ENCODE measurements around the gene RASSF4.
A peak's percentile ranks its signal among the peaks of the same experiment; 100 is the strongest.

Gene RASSF4

GRCh38 chr10:44927352-44927751, 32.2 kb upstream of the RASSF4 start:
- DNase-seq (ENCODE audit: low read depth in 2 of 3, low spot score in 2 of 3) = no peak

- DNase-seq (ENCODE audit: low read depth in 2 of 3, low spot score in 2 of 3) = no peak
Observed at GRCh38 chr10:44928462-44928861, 31.1 kb upstream of the RASSF4 start.

DNA sequence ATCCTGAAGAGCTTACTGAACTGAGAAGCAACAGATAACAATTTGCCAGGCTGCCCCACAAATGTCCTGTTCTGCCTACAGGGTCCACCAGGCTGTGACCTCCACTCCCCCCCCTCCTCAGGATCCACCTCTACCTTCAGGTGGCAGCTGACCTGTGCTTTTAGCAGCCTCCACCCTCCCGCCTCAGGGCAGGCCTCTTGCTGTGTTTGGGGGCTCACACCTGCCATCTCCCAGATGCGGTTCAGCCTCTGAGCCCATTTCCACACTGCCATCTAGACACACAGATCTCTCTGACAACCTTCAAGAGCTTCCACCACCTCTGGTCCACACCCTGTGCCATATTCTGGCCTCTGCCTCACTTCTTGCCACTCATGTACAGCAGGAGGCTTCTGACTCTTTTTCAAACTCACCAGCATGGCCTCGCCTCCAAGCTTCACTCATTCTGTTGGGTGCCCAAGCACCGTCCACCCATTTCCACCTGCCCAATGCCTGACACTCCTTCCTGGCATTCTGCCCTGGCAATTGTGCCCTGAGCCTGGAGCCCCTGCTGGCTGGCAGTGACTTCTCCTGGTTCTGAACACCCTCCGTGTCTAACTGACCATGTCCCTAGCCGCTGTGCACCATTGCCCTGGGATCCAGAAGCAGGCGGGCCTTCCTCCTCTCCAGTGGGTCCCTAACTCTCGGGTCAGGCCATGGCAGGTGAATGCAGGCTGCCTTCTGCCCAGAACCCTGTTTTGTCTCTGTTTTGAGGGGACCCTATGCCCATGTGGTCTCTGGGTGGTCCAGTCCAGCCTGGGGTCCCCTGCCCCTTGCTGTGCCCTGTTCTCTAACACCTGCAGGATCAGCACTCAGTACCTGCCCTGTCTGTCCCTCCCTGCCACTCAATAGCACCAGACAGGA, 30.0 kb upstream of the RASSF4 start:
- DNase-seq (ENCODE audit: low read depth in 2 of 3, low spot score in 2 of 3) = no peak

GRCh38 chr10:44930904-44931620, 28.5 kb upstream of the RASSF4 start:
- DNase-seq (ENCODE audit: low read depth in 2 of 3, low spot score in 2 of 3) = no peak

GRCh38 chr10:44931621-44932516, 27.7 kb upstream of the RASSF4 start:
- no peak for DNase-seq (ENCODE audit: low read depth in 2 of 3, low spot score in 2 of 3)

DNA sequence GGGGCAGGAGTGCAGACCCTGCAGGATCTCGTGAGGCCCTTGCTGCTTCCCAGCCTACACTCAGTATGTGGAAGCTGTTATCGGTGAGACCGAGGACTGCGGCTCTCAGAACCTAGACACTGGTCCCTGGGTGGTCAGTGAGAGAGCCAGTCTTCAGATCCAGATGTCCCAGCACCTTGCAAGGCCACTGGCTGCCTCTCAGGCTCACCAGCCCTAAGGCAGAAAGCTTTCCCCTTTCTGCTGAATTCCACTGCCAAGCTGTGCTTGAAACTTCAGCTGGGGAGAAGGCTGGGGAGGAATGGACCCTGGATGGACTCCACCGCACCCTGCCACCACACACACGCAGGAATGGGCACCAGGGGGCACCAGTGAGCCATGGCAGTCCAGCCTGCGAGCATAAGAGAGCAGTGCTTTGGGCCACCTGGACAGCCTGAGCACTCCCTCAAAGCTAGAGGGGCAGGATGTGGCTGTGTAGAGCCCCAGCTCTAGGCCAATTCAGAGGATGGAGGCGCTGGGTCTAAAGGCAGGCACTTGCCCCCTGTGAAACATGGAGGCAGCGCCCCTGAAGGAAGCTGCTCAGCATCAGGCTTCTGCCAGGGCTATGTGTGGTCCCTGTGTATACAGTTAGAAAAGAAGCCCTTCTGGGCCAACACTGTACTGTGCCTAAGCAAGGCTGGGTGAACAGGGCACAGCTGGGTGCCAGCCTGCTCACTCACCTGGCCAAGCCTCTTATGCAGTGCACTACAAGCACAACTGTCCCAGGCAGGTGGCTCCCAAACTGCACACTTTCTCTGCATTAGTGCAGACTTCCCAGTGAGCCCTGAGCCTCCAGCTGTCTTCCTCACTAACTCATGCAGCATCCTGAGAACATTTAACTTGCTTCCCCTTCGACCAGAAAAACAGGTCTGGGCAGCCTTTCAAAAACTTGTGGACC, 26.8 kb upstream of the RASSF4 start:
- peak; percentile 50 to 91 (median 76) for DNase-seq (ENCODE audit: low read depth in 2 of 3, low spot score in 2 of 3)

- DNase-seq (ENCODE audit: low read depth in 2 of 3, low spot score in 2 of 3) = no peak
Observed at GRCh38 chr10:44933451-44934321, 25.9 kb upstream of the RASSF4 start.

DNA sequence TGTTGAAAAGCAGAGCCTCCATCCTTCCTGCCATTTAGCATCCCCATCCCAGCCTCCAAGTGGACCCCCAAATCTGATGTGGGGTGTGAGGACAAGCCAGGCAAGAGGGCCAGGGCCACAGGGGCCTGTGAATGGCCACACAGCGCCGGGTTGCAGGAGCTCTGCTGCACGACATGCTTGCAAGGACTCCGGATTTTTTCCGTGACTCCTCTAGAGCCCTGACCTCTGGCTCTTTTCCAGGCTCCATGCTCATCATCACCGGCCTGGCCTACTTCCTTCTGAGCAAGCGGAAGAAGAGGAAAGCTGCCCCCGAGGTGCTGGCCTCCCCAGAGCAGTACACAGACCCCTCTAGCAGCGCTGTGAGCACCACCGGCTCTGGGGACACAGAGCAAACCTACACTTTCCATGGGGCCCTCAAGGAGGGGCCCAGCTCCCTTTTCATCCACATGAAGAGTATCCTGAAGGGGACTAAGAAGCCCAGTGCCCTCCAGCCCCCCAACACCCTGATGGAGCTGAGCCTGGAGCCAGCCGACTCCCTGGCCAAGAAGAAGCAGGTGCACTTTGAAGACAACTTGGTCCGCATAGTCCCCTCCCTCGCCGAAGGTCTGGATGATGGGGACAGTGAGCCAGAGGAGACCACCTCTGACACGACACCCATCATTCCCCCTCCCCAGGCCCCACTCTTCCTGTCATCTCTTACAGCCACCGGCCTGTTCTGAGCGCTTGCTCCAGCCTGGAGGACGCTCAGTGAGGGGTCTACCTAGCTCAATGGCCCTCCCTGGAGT, 25.0 kb upstream of the RASSF4 start:
- no peak for DNase-seq (ENCODE audit: low read depth in 2 of 3, low spot score in 2 of 3)

GRCh38 chr10:44935201-44935965, 24.2 kb upstream of the RASSF4 start:
- no peak for DNase-seq (ENCODE audit: low read depth in 2 of 3, low spot score in 2 of 3)

GRCh38 chr10:44935966-44936295, 23.7 kb upstream of the RASSF4 start:
- DNase-seq (ENCODE audit: low read depth in 2 of 3, low spot score in 2 of 3) = no peak

DNA sequence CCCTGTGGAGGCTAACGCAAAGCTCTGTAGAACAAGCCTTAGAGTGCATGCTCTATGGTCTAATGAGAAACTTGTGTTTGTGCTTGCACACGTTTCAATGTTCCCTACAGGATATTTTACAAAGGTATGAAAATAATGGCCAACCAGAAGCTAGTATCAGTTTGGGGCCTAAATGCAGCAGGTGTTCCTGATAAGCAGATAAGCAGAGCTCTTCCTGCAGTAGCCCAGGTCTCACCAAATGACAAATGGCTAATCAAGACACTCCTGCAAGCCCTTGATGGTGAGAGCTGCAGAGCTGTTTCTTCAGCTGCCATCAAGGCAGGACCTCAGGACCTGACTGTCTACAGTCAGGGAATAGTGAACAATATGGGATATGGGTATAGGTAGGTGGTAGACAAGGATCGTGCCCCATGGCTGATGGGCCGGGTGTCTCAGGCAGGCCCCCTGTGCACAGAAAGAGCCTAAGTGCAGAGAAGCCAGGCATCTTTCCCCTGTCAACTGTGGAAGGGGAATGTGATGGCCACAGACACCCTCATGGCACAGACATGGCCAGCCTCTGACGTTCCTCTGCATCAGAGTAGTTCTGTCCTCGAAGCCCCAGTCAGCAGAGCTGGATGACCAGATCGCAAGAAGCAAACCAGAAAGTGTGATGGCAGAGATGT, 23.2 kb upstream of the RASSF4 start:
- no peak for DNase-seq (ENCODE audit: low read depth in 2 of 3, low spot score in 2 of 3)

GRCh38 chr10:44937196-44938005, 22.2 kb upstream of the RASSF4 start:
- no peak for DNase-seq (ENCODE audit: low read depth in 2 of 3, low spot score in 2 of 3)

DNA sequence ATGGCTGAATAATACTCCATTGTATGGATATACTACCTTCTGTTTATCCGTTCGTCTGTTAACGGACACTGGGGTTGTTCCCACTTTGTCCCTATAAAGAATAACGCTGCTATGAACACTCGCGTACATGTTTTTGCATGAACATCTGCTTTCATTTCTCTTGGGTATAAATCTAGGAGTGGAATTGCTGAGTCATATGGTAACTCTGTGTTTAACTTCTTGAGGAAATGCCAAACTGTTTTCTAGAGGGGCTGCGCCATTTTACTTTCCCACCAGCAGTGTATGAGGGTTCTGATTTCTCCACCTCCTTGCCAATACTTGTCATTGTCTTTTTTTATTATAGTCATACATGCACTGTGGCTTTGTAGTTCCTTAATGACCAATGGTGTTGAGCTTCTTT, 20.6 kb upstream of the RASSF4 start:
- no peak for DNase-seq (ENCODE audit: low read depth in 2 of 3, low spot score in 2 of 3)

- DNase-seq (ENCODE audit: low read depth in 2 of 3, low spot score in 2 of 3) = no peak
Observed at GRCh38 chr10:44939691-44940401, 19.8 kb upstream of the RASSF4 start.

DNA sequence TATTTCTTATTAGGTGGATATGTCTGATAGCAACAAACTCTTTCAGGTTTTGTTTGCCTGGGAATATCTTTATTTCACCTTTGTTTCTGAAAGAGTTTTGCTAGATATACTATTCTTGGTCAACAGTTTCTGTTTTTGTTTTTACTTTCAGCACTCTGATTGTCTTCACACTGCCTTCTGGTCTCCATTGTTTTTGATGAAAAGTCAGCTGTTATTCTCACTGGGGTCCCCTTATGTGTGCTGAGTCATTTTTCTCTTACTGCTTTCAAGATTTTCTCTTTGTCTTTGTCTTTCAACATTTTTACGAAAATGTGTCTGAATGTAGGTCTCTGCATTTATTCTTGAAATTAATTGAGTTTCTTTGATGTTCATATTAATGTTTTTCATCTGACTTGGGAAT, 15.2 kb upstream of the RASSF4 start:
- no peak for DNase-seq (ENCODE audit: low read depth in 2 of 3, low spot score in 2 of 3)

- DNase-seq (ENCODE audit: low read depth in 2 of 3, low spot score in 2 of 3) = no peak
Observed at GRCh38 chr10:44946205-44946604, 13.4 kb upstream of the RASSF4 start.
